Stimulated activated CD4-positive, alpha-beta T cell treated with anti-CD3 and anti-CD28 coated beads, Interleukin-1b, Interleukin-23, amount 100 ng/mL, for 24 hours (primary cell): ENCODE measurements around the gene SELENOW.
"Not testable (repeated sequence)": the region's sequence is repeated elsewhere in the genome, so short reads cannot be mapped to it uniquely, and the experiment has no call there.

Experiments
- DNase-seq, 4 experiments: peaks; one replicate each; pipeline ENCODE4 v3.0.0-alpha.2; 2020; ENCODE audit warnings: low read depth in 4 of 4, low spot score in 1 of 4

Gene SELENOW

DNA sequence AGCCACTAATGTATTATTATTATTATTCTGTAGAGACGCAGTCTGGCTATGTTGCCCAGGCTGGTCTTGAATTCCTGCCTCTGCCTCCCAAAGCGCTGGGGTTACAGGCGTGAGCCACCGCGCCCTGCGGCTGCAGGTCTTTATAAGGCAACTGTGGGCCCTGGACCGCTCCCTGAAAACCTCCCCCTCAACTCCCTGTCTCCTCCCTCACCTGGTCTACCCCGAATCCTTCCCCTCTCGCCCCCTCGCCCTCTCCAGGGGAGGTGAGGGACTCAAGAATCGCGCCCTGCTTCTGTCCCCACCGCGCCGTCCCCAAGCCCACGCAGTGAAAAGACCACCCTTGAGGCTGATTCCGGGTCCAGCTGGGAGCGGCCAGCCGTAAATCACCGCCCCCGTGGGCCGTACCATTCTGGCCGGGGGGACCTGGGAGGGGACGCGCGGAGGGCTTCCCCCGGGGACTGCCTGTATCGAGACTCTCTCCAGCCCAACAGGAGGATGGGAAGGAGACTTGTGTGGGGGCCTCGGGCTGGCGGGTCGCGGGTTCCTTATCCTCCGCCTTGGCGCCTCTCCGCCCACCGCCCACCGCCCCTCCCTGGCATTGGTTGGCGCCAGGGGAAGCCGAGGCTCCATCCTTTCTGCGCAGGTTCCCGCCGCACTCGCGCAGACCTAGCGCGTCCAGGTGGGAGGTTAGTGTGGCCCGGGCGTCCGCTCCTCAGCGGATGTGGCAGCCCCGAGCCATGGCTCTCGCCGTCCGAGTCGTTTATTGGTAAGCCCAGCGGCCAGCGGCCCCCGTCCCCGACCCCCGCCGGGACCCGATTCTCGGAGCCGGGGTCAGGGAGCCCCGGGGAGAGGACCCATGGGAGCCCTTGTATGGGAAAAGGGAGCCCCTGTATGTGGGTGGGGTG is at the start of gene SELENOW:
SELENOW (plus strand) TSS at position 655 of the 905 bp plus-strand sequence; CDS start at position 738, 83 bp downstream.
- DNase-seq = peak; percentile 52 to 67 (median 64)

DNA sequence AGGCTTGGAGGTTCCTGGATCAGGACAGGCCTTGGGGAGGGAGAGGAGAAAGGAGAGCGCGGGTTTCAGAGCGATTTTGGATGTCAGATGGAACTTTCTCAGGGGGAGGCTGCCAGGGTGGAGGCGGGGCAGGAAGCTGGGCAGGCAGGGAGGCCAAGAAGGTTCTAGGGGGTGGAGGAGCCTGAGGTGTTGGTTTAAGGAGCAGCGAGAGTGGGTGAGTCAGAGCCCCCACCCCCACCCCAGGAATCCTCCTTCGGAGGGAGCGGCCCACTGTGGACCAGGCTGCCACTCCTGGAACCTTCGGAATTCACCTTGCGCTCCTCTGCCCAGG is 49.1 kb upstream of the SELENOW start:
- DNase-seq = no peak

DNA sequence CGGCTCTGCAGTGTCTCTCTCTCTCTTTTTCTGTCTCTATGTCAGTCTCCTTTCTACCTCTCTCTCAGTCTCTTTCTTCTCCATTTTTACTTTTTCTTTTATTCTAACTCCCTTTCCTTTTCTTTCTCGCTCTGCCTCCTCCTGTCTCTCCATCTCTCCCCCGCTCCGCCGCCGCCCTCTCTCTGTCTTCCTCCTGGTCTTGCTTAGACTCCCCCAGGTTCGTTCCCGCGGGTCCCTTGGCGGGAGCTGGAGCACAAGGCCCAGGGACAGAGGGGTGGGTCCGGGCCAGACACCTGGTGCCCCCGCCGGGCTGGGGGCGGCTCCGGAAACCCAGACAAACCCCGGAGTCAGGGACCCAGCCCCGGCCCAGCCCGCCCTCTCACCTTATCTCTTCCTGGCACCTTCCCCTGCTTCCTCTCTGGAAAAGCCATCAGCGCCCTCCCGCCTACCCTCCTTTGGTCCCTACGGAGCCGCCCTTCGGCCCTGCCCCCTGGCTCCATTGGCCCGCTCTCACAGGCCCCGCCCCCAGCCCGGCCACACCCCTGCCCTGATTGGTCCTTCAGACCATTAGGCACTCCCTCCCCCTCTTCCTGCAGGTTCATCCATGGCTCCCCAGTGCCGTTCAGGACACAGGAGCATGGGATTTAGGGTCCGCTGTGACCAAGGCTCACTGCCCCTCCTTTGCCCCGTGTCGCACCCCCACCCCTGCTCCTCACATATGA is 48.5 kb upstream of the SELENOW start:
- DNase-seq = peak in 1 of 4 experiments; percentile 69

DNA sequence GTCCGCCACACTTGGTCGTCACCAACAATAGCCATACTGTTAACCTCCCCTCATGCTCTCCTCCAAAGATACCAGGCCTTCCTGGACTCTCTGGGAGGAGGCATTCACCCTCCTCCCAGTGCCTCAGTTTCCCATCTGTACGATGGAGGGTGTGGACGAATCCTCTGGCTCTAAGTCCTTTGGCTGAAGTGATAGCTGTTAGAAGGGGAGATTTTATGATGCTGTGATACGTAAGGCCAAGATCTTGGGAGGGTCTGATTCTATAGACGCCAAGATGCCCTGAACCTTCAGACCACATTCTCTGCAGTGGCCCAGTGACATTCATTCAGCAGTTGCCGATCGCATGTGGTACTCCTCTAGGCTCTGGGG is 48.0 kb upstream of the SELENOW start:
- no peak for DNase-seq

DNA sequence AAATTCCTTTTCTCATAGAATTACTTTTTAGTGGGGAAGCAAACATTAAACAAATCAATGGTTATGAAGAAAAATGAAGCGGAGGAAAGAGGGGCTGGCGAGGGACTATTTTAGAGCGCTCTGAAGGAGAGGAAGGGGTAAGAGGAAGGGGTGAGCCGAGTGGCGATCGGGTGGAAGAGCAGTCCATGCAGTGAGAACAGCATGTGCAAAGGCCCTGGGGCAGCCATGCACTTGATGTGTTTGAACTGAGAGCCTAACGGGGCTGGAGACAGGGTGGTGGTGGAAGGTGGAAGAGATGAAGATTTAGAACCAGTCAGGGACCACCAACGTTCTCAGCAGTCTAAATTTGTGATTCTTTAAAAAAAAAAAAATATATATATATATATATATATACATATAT is 47.6 kb upstream of the SELENOW start:
- no peak for DNase-seq

DNA sequence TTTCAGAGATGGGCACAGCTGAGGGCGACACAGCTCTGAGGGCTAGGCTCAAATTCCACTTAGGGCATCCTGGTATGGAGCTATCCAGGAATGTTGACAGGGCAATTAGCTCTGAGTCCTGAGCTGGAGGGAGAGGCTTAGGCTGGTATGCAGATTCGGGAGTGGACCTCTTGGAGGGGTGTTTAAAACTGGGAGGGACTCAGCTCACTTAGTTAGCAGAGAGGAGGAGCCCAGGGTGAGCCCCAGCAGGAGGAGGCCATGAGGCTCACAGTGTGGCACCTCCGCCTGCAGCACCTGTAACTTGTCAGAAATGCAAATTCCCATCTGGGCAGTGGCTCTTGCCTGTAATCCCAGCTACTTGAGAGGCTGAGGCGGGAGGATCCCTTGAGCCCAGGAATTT is 43.4 kb upstream of the SELENOW start:
- no peak for DNase-seq

DNA sequence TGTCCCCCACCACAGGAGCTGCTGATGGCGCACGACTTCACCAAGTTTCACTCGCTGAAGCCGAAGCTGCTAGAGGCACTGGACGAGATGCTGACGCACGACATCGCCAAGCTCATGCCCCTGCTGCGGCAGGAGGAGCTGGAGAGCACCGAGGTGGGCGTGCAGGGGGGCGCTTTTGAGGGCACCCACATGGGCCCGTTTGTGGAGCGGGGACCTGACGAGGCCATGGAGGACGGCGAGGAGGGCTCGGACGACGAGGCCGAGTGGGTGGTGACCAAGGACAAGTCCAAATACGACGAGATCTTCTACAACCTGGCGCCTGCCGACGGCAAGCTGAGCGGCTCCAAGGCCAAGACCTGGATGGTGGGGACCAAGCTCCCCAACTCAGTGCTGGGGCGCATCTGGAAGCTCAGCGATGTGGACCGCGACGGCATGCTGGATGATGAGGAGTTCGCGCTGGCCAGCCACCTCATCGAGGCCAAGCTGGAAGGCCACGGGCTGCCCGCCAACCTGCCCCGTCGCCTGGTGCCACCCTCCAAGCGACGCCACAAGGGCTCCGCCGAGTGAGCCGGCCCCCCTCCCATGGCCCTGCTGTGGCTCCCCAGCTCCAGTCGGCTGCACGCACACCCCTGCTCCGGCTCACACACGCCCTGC is 37.5 kb upstream of the SELENOW start:
- DNase-seq = no peak

DNA sequence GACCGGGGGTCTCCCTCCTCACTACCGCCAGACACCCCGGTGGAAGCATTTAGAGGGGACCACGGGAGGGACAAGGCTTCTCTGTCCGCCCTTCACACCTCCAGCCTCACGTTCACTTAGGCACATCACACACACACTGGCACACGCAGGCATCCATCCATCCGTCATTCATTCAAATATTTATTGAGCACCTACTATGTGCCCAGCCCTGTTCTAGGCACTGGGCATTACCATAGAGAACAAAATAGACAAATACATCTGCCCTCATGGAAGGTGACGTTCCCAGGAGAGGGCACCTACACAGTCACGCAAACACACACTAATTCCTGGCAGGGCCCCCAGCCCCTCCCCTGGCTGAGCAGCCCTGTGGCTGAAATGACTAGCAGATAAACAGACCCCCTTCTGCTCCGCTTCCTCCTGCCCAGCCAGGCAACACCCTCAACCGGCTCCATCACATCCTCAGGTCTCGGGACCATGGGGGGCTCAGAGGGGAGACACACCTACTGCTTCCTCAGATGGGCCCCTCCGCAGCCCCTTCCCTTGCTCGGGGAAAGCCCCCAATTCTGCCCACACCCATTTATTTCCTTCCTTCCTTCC is 36.9 kb upstream of the SELENOW start:
- no peak for DNase-seq

DNA sequence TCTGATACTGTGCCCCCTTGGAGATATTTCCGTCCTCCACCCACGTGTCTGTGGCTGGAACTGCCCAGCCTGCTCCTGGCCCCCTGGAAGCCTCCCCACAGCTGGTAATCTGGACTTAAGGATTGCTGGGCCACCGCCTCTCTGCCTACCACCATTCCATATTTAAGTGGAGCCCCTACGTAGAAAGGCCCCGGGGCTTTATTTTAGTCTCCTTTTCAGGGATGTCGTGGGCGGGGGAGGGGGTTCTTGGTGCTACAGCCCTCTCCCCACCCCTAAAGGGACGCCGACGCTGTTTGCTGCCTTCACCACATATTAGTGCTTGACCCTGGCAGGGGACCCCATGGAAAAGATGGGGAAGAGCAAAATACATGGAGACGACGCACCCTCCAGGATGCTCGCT is 35.9 kb upstream of the SELENOW start:
- no peak for DNase-seq

DNA sequence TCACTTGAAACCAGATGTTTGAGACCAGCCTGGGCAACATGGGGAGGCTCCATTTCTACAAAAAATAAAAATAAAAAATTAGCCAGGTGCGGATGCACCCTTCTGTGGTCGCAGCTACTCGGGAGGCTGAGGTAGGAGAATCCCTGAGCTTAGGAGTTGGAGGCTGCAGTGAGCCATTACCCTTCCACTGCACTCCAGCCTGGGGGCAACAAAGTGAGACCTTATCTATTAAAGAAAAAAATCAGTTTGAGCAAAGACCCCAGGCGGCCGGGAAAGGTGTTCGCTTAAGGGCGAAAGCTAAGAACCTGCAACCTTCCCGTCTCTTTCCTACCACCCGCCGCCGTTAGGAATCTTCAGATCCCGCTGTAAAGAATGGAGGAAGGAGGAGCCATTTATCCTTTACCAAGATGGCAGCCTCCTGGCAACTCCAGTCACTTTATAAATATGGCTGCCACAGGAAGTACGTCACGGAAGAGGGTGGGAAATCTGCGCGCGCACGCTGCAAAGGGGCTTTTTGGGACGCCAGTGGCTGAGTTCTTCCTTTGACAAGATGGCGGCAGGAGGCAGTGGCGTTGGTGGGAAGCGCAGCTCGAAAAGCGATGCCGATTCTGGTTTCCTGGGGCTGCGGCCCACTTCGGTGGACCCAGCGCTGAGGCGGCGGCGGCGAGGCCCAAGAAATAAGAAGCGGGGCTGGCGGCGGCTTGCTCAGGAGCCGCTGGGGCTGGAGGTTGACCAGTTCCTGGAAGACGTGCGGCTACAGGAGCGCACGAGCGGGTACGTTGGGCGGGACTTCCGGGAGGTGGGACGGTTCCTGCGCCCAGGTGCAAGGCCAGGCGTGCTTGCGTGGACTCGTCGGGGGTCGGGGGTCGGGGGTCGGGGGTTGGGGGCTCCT is 33.2 kb upstream of the SELENOW start, which contains the start of gene NOP53:
NOP53 (plus strand) TSS at position 537 of the 892 bp plus-strand sequence; CDS start at position 551, 14 bp downstream.
- DNase-seq = peak; percentile 93 to 96 (median 94)

DNA sequence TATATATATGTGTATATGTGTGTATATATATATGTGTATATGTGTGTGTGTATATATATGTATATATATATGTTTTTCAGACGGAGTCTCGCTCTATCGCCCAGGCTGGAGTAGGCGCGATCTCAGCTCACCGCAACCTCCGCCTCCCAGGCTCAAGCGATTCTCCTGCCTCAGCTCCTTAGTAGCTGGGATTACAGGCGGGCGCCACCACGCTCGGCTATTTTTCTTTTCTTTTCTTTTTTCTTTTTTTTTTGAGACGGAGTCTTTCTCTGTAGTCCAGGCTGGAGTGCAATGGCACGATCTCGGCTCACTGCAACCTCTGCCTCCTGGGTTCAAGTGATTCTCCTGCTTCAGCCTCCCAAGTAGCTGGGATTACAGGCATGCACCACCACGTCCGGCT is 32.4 kb upstream of the SELENOW start:
- DNase-seq = not testable (repeated sequence)

DNA sequence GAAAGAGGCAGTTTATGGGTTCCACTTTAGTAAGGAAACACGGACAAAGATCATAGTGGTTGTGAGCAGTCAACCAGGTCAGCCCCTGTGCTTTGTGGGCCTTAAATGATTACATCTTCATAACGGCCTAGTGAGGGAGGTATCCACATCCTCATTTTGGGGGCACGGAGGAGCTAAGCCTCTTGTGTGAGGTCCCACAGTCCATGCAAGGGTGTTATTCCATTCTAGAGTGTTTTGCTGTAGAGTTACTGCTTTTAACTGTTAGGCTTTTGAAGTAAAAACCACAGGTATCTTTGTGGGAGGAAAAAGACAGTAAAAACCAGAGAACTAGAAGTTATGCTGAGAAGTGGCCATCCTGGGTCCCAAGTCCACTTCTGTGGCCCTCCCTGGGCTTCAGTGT is 29.2 kb upstream of the SELENOW start:
- DNase-seq = no peak

DNA sequence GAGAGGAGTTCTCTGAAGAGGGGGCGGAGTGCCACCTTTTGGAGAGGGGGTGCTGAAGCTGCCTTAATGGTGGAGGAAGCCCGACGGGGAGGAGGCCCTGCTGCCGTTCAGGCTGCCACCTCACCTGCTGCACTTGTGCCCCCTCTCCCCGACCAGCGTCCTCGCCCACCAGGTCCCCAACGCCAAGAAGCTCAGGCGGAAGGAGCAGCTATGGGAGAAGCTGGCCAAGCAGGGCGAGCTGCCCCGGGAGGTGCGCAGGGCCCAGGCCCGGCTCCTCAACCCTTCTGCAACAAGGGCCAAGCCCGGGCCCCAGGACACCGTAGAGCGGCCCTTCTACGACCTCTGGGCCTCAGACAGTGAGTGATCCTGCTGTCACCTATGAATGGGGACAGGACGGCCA is 27.8 kb upstream of the SELENOW start:
- DNase-seq = no peak

DNA sequence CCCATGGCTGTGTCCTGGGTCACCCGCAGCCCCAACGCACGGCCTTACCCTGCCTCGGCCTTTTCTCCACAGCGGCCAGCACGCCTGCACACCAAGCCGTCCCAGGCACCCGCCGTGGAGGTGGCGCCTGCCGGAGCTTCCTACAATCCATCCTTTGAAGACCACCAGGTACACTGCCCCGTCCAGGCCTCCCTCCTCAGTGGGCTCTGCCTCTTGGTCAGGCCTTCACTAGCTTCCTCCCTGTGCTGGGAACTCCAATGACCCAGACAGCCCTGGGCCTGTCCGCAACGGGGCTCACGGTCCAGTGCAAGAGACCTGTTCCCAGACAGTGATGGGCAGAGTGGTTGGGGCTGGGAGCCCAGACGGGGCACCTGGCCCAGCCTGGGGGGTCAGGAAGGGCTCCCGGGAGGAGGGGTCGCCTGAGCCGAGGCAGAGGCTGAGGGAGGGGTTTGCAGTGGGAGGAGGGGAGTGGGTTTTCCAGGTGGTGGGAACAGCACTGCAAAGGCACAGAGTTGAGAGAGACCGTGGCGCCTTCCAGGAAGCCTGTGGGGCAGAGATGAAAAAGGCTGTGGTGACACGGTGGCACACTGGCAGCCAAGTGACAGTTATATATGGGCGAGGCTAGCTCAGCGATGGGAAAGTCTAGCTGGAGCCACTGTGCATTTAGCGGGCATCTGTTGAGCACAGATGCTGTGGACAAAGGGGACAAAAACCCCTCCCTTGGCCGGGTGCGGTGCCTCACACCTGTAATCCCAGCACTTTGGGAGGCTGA is 25.9 kb upstream of the SELENOW start:
- no peak for DNase-seq

DNA sequence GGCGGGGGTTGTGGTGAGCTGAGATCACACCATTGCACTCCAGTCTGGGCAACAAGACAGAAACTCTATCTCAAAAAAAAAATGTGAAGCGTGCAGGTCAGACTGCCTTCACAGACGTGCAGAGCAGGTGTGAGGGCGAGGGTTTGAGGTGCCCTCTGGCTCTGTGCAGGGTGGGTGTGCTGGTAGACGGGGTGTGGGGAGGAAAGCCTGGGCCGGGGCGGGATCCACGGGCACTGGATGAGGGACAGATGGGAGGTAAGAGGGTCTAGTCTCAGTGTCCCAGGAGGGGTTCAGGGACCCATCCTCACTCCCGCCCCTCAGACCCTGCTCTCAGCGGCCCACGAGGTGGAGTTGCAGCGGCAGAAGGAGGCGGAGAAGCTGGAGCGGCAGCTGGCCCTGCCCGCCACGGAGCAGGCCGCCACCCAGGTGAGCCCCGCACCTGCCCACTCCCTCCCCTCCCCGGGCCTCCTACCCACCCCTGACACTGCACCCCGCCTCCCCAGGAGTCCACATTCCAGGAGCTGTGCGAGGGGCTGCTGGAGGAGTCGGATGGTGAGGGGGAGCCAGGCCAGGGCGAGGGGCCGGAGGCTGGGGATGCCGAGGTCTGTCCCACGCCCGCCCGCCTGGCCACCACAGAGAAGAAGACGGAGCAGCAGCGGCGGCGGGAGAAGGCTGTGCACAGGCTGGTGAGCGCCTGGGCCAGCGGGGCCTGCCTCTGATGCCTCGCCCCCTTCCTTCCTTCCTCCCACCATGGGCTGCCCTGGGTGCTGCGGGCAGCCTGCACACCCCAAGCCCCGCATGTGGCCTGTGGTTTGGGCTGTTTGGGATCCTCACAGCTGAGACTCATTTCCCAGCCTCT is 24.1 kb upstream of the SELENOW start:
- DNase-seq = no peak

DNA sequence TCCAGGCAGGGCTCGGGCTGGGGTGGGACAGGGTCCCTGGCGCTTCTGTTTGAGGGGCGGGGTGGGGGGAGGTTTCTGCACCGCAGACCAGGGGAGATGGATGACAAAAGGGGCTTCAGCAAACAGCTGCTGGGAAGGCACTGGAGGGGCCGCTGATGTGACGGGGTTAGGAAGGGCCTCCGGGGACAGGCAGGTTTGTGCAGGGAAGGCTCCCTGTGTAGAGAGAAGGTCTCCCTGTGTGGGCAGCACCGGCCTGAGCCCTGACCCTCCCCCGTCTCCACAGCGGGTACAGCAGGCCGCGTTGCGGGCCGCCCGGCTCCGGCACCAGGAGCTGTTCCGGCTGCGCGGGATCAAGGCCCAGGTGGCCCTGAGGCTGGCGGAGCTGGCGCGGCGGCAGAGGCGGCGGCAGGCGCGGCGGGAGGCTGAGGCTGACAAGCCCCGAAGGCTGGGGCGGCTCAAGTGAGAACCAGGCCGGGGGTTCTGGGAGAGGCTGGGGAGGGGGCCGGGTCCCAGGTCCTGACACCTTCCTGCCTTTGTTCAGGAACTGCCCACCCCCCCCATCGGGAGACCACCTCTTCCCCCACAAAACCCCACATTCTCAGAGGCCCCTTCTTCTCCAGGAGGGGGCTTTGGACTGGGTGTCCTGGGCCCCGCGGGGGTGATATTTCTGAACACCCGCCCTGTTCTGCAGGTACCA is 23.3 kb upstream of the SELENOW start:
- DNase-seq = no peak

DNA sequence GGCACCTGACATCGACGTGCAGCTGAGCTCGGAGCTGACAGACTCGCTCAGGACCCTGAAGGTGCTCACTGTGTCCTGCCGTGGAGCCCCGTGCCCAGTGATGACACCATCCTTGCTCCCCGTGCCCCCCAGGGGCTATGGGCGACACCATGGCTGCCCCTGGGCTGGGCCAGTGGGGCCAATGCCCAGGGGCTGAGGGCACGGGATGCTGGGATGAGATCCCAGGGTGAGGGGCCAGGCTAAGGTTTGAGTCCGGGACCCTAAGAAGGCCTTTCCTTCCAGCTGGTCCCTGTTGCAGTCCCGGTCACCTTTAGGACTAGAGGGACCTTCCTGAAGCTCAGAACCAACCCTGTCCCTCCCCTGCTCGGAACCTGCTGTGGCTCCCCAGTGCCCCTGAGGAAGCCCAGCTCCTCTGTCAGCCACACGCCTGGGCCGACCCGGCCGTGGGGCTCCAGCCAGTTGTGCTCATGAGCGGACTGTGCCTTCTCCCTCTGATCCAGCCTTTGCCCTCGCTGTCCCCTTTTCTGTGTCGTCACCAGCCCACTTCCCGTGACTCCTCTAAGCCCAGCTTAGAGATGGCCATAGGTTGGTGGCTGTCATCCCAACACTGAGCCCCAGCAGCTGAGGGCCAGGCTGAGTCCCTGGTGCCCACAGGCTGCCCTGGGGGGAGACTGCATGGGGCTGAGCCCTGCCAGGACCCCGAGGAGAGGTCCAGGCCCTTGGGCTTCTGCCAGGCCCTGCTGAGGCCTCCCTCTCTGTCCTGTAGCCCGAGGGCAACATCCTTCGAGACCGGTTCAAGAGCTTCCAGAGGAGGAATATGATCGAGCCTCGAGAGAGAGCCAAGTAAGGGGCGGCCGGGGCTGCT is 22.5 kb upstream of the SELENOW start:
- DNase-seq = no peak
